Esophagus muscularis mucosa (tissue), 4 donors: ENCODE data around the gene DKK2. TPM values are rescaled to one million over a fixed set of nuclear protein-coding genes. Genes with fewer than 3 reads are reported as not detected.

Experiments
- DNase-seq: peaks from one replicate; pipeline ENCODE4 v3.0.0-alpha.2; 2017; ENCODE audit errors: extremely low spot score
- H3K27ac ChIP-seq, 4 donors: fragments of 200-600 bp; sonication (generic); replicated peaks in 1 of 4; 1 replicate in 3 of 4; 2 replicates in 1 of 4; pipeline ENCODE4 v1.5.1; 2016 to 2019; ENCODE audit warnings: mild to moderate bottlenecking in 1 of 4
- H3K27me3 ChIP-seq, 4 donors: fragments of 200-600 bp; sonication (generic); one replicate each; pipeline versions ENCODE4 v1.5.1 to v1.6.0; 2016 to 2019
- H3K36me3 ChIP-seq, 4 donors: fragments of 200-600 bp; sonication (generic); one replicate each; pipeline ENCODE4 v1.5.1; 2016 to 2019
- H3K4me1 ChIP-seq, 4 donors: fragments of 200-600 bp; sonication (generic); one replicate each; pipeline ENCODE4 v1.5.1; 2016 to 2019
- H3K4me3 ChIP-seq, 4 donors: fragments of 200-600 bp; sonication (generic); 1 replicate in 2 of 4; 2 replicates in 2 of 4; pipeline ENCODE4 v1.5.1; 2016 to 2019; ENCODE audit warnings: mild to moderate bottlenecking in 4 of 4, moderate library complexity in 1 of 4
- H3K9me3 ChIP-seq, 4 donors: fragments of 200-600 bp; sonication (generic); 1 replicate in 3 of 4; 2 replicates in 1 of 4; pipeline ENCODE4 v1.5.1; 2016 to 2019
- CTCF ChIP-seq, 3 experiments: fragments of 200-600 bp in 2 of 3; fragments of 450-650 bp in 1 of 3; sonication (generic) in 2 of 3; IDR thresholded peaks; one replicate each; pipeline ENCODE4 v1.5.1; 2017 to 2019; ENCODE audit warnings: antibody characterized with exemption in 3 of 3, mild to moderate bottlenecking in 2 of 3, moderate library complexity in 1 of 3
- EP300 ChIP-seq: sonication (generic); formaldehyde crosslinking; IDR thresholded peaks from one replicate; pipeline ENCODE4 v1.6.1; 2017; ENCODE audit warnings: antibody characterized with exemption
- POLR2A ChIP-seq: fragments of 450-650 bp; IDR thresholded peaks from one replicate; pipeline ENCODE4 v1.6.1; 2017; ENCODE audit warnings: antibody characterized with exemption, moderate library complexity, mild to moderate bottlenecking, low read depth
- POLR2AphosphoS5 ChIP-seq, 2 donors: sonication (generic); formaldehyde crosslinking; IDR thresholded peaks; one replicate each; pipeline ENCODE4 v1.6.1; 2017; ENCODE audit warnings: antibody characterized with exemption in 2 of 2
- WGBS: methylation state at CpG from one replicate; pipeline ENCODE4 v1.1.5; 2018; 5-methylcytosine and 5-hydroxymethylcytosine counted together
- intact Hi-C: fragments of 100-400 bp; cut with DNase I; formaldehyde crosslinking; loops from one replicate; pipeline ENCODE4 v1.15.1; 2023
- total RNA-seq, 4 donors: library from RNA; depleted of rRNA; stranded (reverse); fragments of >200 nt; gene quantifications; one replicate each; pipeline versions ENCODE4 v1.1.0 to v1.2.1, GENCODE V29; 2016

Gene DKK2
- total RNA-seq, 4 donors from 2014 or later = 0.52 to 1.8 (median 0.70) TPM

GRCh38 chr4:106978046-106978774 is 57.9 kb downstream of the DKK2 start:
- no peak for DNase-seq
- no peaks in the 10 kb centered on the region for H3K4me1 ChIP-seq
- H3K9me3 ChIP-seq = peaks cover 0 to 5% (median 0%) of the 10 kb centered on the region in 4 donors
- TF ChIP-seq POLR2AphosphoS5 (IDR thresholded peaks at IDR 0.05) = no peak
- TF ChIP-seq EP300 = no peak
- no peak for TF ChIP-seq POLR2A
- no peak for TF ChIP-seq CTCF (IDR thresholded peaks at IDR 0.05)
- 88% methylated on average over 8 of the region's 14 CpGs for WGBS
- no peaks in the 10 kb centered on the region for H3K36me3 ChIP-seq
- H3K27ac ChIP-seq = no peak overlapping the region
- intact Hi-C loops = no loop called here
- no peaks in the 10 kb centered on the region for H3K27me3 ChIP-seq
- no peak overlapping the region for H3K4me3 ChIP-seq

DNA sequence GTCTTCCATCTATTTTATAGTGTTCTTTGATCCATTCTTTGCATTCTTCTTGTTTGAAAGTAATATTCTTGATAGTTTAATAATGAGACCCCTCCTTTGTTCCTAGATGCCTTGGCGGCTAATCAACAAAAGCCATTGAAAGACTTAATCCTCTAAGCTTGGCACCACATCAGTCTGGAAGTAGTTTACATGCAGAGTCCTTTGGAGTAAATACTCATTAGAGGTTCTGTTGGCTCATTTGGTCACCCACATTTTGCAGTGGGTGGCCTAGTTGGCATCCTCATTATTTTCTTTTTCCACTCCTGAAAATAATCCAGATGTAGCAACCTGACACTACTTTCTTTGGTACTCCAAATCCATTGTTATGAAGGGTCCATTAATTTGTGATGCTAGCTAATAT is 64.5 kb downstream of the DKK2 start:
- Histone ChIP-seq H3K9me3 (peaks cover 0 to 5% (median 0%) of the 10 kb centered on the region in 4 donors), H3K27me3 (no peaks in the 10 kb centered on the region), H3K36me3 (no peaks in the 10 kb centered on the region), H3K27ac (no peak overlapping the region), H3K4me1 (no peaks in the 10 kb centered on the region), H3K4me3 (no peak overlapping the region)
- TF ChIP-seq POLR2AphosphoS5 (IDR thresholded peaks at IDR 0.05) (no peak), POLR2A (no peak), CTCF (IDR thresholded peaks at IDR 0.05) (no peak), EP300 (no peak)
- WGBS = 33% methylated on average over 1 of the region's 1 CpG
- intact Hi-C loops = no loop called here
- no peak for DNase-seq

GRCh38 chr4:106967892-106968291 is 68.2 kb downstream of the DKK2 start:
- TF ChIP-seq POLR2A (no peak), POLR2AphosphoS5 (IDR thresholded peaks at IDR 0.05) (no peak), CTCF (IDR thresholded peaks at IDR 0.05) (no peak), EP300 (no peak)
- H3K36me3 ChIP-seq = no peaks in the 10 kb centered on the region
- no peaks in the 10 kb centered on the region for H3K27me3 ChIP-seq
- WGBS = 73% methylated on average over 2 of the region's 2 CpGs
- no peaks in the 10 kb centered on the region for H3K9me3 ChIP-seq
- H3K4me3 ChIP-seq = no peak overlapping the region
- no peak overlapping the region for H3K27ac ChIP-seq
- H3K4me1 ChIP-seq = no peaks in the 10 kb centered on the region
- no peak for DNase-seq
- intact Hi-C loops = no loop called here

DNA sequence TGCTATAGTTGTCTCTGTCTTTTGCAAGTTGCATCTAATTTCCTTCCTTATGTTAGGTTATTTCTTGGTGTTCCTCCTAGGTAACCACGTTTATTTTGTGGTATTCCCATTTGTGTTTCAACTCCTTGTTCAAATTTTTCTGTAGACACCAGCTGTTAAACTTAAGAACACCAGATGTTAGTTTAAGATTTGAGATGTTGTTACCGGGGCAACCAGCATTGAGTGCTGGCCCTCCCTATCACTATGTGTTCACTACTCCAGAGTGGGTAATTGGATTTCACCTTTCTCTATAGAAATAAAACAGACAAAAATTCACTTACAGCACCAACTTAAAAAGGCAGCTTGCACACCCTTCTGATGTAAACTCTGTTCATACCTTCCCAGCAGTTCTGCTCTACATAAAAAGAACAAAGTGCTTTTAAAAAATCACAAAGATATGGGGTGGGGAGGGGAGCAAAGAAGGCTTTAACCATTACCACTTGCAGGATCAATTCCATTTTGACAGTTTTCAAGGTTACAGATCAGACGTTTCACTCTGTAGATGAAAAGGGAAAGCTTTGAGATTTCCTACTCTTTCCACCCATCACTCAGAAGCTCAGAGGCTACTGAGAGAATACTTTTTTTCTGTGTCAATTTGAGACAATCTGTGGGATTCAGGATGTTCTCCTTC is 82.9 kb downstream of the DKK2 start:
- intact Hi-C loops = no loop called here
- no peak overlapping the region for H3K27ac ChIP-seq
- H3K4me1 ChIP-seq = no peaks in the 10 kb centered on the region
- 49% methylated on average over 3 of the region's 3 CpGs for WGBS
- TF ChIP-seq POLR2A (no peak), EP300 (no peak), POLR2AphosphoS5 (IDR thresholded peaks at IDR 0.05) (no peak), CTCF (IDR thresholded peaks at IDR 0.05) (no peak)
- no peaks in the 10 kb centered on the region for H3K36me3 ChIP-seq
- no peak for DNase-seq
- H3K27me3 ChIP-seq = no peaks in the 10 kb centered on the region
- H3K4me3 ChIP-seq = no peak overlapping the region
- no peaks in the 10 kb centered on the region for H3K9me3 ChIP-seq
